ENCODE results near the gene IFT172. TPM values are rescaled to one million over a fixed set of nuclear protein-coding genes. Genes with fewer than 3 reads are reported as not detected.

Gene IFT172
- total RNA-seq, 6 experiments from 2014 or later = 4.4 to 11.5 (median 6.2) TPM

DNA sequence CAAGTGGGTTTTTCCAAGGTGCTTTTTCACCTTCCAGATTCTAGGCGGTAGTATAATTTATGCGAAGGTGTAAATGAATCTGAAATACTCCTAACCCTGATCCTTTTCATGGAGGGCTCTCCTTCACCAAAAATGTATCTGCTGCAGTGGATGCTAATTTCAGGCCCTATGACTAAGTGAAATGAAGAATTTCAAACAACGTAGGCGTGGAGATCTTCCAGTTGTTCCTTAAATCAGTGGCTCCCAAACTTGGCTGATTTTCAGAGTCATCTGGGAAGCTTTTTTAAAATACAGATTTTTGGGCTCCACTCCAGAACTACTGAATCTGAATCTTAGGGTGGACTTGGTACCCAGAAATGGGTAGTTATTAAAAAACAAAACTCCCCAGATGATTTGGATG, 12.6 kb upstream of the IFT172 start:
- peak overlapping the region in 2 of 3 donors; percentile 57 to 62 for H3K27ac ChIP-seq
- WGBS (ENCODE audit: insufficient coverage, low coverage, low lambda C conversion rate, missing lambda C conversion rate) = 88% methylated on average over 4 of the region's 4 CpGs

GRCh38 chr2:27501042-27501441, 11.5 kb upstream of the IFT172 start:
- TF ChIP-seq POLR2A (IDR thresholded peaks at IDR 0.05) (no peak), CTCF (IDR thresholded peaks at IDR 0.05) (peak in 1 of 4 donors; percentile 6)
- peak overlapping the region in 2 of 3 donors; percentile 57 to 62 for H3K27ac ChIP-seq
- DNase-seq (peak; percentile 74 to 95 (median 91)), ATAC-seq (peak; percentile 50 to 74 (median 68))
- peaks cover 0 to 22% (median 9%) of the 10 kb centered on the region in 4 donors for H3K36me3 ChIP-seq
- no peaks in the 10 kb centered on the region for H3K9me3 ChIP-seq
- intact Hi-C loops (cut with DNase I) = no loop called here
- H3K4me3 ChIP-seq = no peak overlapping the region
- peaks cover 0 to 39% (median 12%) of the 10 kb centered on the region in 4 donors for H3K4me1 ChIP-seq
- H3K27me3 ChIP-seq = no peaks in the 10 kb centered on the region

More for the DNA sequence above, 12.6 kb upstream of the IFT172 start:
- Histone ChIP-seq H3K9me3 (no peaks in the 10 kb centered on the region), H3K36me3 (peaks cover 0 to 22% (median 9%) of the 10 kb centered on the region in 4 donors), H3K4me1 (peaks cover 0 to 46% (median 15%) of the 10 kb centered on the region in 4 donors), H3K4me3 (no peak overlapping the region), H3K27me3 (no peaks in the 10 kb centered on the region)
- no peak for TF ChIP-seq POLR2A (IDR thresholded peaks at IDR 0.05)
- TF ChIP-seq CTCF (IDR thresholded peaks at IDR 0.05) = no peak
- intact Hi-C loops (cut with DNase I) = no loop called here
- ATAC-seq (no peak), DNase-seq (no peak)

GRCh38 chr2:27498975-27499374, 9.4 kb upstream of the IFT172 start:
- DNase-seq (no peak), ATAC-seq (no peak)
- no peaks in the 10 kb centered on the region for H3K27me3 ChIP-seq
- no peak overlapping the region for H3K4me3 ChIP-seq
- 67% methylated on average over 2 of the region's 3 CpGs for WGBS (ENCODE audit: insufficient coverage, low coverage, low lambda C conversion rate, missing lambda C conversion rate)
- H3K27ac ChIP-seq = peak overlapping the region in 2 of 3 donors; percentile 29 to 95
- no peaks in the 10 kb centered on the region for H3K9me3 ChIP-seq
- H3K36me3 ChIP-seq = peaks cover 0 to 17% (median 6%) of the 10 kb centered on the region in 4 donors
- peaks cover 0 to 49% (median 14%) of the 10 kb centered on the region in 4 donors for H3K4me1 ChIP-seq
- intact Hi-C loops (cut with DNase I) = no loop called here
- no peak for TF ChIP-seq POLR2A (IDR thresholded peaks at IDR 0.05)
- no peak for TF ChIP-seq CTCF (IDR thresholded peaks at IDR 0.05)

- H3K9me3 ChIP-seq = no peaks in the 10 kb centered on the region
- no peaks in the 10 kb centered on the region for H3K27me3 ChIP-seq
- intact Hi-C loops (cut with DNase I) = no loop called here
- TF ChIP-seq POLR2A (IDR thresholded peaks at IDR 0.05) (no peak), CTCF (IDR thresholded peaks at IDR 0.05) (no peak)
- H3K27ac ChIP-seq = peak overlapping the region; percentile 81 to 95 (median 92)
- ATAC-seq = no peak
- WGBS (ENCODE audit: insufficient coverage, low coverage, low lambda C conversion rate, missing lambda C conversion rate) = 23% methylated on average over 3 of the region's 4 CpGs
- H3K4me3 ChIP-seq = peak overlapping the region; percentile 48 to 64 (median 63)
- DNase-seq = no peak
- peaks cover 0 to 6% (median 0%) of the 10 kb centered on the region in 4 donors for H3K36me3 ChIP-seq
- peaks cover 0 to 58% (median 14%) of the 10 kb centered on the region in 4 donors for H3K4me1 ChIP-seq
These were observed 7.7 kb upstream of the IFT172 start for GRCh38 chr2:27497288-27497627.
